Anterior cingulate cortex (tissue), 58 donors: ENCODE data around the gene PIM3.
A peak's percentile ranks its signal among the peaks of the same experiment; 100 is the strongest.

Experiments used
- DNase-seq, 58 donors: peaks; one replicate each; lab custom pipeline; 2025; lab: John Stamatoyannopoulos, UW

PIM3 gene

DNA sequence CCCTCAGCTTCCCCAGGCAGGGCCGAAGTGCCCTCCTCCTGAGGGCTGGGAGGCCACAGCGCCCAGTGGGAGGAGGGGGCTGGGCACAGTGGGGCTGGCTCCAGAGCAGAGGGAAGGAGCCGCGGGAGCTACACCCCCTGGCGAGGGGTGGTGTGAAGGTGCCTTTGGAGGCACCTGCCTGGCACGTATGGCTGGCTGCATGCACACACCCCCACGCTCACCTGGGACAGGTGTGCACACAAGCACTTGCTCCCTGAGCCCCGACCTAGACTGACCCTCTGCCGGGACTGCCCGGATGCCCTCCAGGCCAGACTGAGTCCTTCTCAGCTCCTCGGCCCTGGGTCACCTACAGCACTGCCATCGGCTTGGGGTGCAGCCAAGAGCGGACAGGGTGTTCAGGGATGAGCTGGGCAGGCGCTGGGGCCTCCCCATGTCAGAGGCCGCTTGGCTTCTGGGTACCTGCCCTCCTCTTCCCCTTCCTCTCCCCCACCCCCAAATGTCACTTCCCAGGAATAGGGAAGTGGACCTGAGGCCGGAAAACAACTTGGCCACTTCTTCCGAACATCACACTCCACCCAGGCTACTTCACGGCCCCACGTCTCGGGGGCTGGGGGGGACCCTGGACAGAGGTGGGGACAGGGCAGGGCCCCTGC lies 7.4 kb upstream of the PIM3 start:
- no peak for DNase-seq

DNA sequence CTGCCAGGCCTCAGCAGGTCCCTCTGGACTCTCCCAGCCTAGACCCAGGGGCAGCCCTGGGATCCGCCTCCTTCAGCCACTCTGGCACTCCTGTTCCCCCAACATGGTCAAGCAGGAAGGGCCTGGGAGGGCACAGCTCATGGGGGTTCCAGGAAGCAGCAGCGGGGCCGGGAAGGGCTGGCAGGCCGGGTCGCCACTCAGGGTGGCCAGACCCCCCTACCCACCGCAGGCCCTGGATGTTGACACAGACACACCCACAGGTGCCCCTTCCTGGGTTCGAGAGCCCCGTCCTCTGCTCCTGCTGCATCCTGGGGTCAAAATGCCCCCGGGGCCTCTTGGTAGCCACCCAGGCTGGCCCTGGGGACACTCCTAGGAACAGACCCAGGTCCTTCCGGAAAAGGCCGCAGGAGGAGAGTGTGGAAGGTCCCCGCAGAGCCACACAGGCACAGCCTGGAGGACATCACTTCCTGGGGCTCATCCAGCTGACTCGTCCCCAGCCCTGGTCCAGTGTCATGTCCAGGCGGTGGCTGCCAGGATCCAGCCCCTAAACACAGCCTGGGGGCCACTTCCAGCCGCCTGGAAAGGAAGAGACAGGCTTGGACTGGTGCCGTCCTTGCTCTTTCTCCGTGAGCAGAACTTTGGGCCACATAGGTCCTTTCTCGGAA lies 6.8 kb upstream of the PIM3 start:
- no peak for DNase-seq

- peak in 4 of 58 donors; percentile 24 to 38 (median 28) for DNase-seq
Observed at GRCh38 chr22:49954354-49954753, 6.2 kb upstream of the PIM3 start.

GRCh38 chr22:49954991-49955580 lies 5.5 kb upstream of the PIM3 start:
- DNase-seq, result no peak

- no peak for DNase-seq
Observed at GRCh38 chr22:49955581-49956417, 4.8 kb upstream of the PIM3 start.

- DNase-seq, result no peak
Observed at GRCh38 chr22:49956418-49956770, 4.2 kb upstream of the PIM3 start.

DNA sequence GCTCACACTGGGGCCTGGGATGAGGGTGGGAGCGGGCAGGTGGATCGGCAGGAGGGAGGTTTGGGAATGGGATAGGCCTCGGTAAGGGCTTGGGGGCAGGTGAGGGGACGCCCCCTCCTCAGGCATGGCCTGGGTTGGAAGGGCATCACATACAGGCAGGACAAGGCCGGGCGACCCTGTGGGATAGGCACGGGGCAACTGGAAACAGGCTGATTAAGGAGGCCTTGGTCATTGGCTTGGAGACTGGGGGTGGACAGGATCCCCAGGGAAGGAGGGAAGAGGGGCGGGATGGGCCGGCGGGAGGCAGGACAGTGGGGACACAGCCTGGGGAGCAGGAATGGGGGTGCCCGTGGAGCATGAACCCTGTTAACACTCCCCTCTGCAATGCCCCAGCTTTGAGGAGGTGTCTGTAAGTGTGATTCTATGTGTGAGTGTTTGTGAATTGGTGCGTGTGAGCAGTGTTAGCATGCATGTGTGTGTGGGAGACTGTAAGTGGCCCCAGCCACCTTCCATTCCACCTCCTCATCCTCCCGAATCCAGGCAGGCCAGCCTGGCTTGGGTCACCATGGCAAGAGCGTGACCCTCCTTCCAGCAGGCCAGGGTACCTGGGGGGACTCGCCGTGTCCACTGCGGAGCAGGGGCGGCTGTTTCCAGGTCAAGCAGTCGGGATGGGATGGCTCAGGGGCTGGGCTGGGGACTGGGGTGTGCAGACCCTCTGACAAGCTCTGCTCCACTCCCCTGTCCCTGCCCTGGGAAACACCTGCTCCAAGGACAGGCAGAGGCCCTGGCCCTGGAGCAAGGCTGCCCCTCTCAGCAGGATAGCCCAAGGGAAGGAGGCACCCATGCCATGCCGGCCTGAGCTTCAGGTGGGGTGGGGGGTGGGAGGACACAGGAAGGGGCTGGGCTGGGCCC lies 3.4 kb upstream of the PIM3 start:
- no peak for DNase-seq

- no peak for DNase-seq
Observed at GRCh38 chr22:49957826-49958365, 2.7 kb upstream of the PIM3 start.

DNA sequence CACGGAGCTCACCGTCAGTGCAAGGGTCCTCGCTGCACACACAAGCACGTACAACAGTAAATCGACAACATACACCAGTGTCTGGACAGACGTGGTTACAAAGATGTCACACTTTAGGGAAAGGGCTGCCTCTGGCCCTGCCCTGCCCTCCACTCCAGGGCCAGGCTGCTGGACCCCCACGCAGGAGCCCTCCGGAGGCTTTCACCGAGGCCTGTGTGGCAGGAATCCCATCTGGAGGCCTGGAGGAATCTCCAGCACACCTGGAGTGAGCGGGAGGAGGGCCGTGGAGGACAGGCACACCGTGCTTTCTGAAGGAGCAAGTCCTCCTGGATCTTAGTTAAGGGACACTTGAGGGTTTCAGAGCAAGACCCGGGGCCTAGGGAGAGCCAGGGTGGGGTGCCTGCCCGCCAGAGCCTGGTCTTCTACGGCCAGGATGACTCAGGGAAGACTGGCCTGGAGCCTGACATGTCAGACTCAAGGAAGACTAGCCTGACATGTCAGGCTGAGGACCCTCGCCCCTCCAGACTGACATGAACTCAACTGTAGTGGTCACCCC lies 2.1 kb upstream of the PIM3 start:
- DNase-seq, result no peak

GRCh38 chr22:49958931-49959781 lies 1.4 kb upstream of the PIM3 start:
- no peak for DNase-seq

- DNase-seq, result peak in 2 of 58 donors; percentile 58 to 79
Observed at GRCh38 chr22:49959782-49960158, 802 bp upstream of the PIM3 start.

DNA sequence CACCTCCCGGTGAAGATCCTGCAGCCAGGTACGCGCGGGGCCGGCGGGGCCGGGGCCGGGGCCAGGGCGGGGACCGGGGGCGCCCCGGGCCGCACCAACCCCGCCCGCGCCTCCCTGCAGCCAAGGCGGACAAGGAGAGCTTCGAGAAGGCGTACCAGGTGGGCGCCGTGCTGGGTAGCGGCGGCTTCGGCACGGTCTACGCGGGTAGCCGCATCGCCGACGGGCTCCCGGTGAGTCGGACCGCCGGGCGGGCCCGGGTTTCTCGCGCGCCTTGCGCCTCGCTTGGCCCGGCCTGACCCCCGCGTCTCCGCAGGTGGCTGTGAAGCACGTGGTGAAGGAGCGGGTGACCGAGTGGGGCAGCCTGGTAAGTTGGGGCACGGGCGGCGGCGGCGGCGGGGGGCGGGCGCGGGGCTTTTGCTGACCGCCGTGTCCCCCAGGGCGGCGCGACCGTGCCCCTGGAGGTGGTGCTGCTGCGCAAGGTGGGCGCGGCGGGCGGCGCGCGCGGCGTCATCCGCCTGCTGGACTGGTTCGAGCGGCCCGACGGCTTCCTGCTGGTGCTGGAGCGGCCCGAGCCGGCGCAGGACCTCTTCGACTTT lies 531 bp downstream of the PIM3 start:
- peak in 1 of 58 donors; percentile 56 for DNase-seq

DNA sequence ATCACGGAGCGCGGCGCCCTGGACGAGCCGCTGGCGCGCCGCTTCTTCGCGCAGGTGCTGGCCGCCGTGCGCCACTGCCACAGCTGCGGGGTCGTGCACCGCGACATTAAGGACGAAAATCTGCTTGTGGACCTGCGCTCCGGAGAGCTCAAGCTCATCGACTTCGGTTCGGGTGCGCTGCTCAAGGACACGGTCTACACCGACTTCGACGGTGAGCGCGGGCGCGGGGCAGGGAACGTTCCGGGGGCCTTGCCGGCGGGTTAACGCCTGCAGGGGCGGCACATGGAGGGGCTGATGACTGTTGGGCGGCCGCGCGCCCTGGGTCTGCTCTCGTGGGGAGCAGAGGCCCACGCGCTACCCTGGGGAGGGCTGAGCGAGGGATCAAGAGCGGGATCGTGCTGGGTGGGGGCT lies 1.0 kb downstream of the PIM3 start:
- DNase-seq, result no peak

DNA sequence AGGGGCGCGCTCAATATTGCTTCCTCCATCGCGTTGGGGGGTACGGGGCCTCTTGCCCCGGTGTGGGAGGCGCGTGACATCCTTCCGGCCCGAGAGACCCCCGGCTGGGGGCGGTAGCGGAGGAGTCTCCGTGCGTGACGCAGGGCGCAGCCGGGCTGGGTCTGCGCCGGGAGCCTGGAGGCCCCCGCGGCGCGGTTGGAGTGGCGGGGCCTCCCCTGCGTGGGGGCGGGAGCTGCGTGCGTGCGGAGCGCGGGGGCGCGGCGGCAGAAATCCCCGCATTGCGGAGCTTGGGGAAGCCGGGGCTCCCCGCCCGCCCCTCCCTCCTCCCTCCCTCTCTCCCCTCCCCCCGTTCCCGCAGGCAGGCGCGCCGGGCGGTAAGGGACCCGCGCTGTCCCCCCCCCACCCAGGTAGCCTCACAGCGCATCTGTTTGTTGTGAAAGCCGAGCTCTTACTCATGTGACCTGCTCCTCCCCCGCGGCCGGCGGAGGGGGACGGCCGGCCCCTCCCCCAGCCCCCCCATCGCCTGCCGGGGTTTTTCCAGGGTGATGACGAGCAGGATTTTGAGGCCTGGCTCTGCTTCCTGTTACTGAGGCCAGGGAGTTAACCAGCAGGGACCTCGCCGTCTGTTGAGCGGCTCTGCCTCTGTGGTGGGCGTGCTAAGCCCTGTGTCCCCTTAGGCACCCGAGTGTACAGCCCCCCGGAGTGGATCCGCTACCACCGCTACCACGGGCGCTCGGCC lies 1.6 kb downstream of the PIM3 start:
- DNase-seq, result peak in 51 of 58 donors; percentile 26 to 85 (median 63)

- no peak for DNase-seq
Observed at GRCh38 chr22:49962751-49963646, 2.4 kb downstream of the PIM3 start.

DNA sequence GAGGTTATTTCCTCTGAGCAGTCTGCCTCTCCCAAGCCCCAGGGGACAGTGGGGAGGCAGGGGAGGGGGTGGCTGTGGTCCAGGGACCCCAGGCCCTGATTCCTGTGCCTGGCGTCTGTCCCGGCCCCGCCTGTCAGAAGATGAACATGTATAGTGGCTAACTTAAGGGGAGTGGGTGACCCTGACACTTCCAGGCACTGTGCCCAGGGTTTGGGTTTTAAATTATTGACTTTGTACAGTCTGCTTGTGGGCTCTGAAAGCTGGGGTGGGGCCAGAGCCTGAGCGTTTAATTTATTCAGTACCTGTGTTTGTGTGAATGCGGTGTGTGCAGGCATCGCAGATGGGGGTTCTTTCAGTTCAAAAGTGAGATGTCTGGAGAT lies 3.1 kb downstream of the PIM3 start:
- no peak for DNase-seq
